ENCODE results near the gene MAPKBP1.

MAPKBP1 gene

DNA sequence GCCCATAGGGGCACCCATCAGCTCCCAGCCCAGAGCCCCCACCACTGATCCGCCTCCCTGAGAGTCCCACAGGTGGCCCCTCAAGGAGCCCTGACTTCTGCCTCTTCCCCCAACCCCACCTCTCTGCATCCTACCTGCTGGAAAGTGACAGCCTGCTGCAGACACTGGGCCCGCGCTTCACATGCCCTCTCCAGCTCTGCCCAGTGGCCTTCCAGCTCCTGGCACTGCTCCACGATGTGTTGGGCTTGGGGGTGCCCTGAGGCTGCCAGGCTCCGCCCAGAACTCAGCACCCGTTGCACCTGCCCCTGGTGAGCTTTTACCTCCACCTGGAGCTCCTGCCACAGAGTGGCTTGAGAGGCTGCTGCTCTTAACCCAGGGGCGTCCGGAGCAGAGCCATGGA is 99.4 kb downstream of the MAPKBP1 start:
- no peak for DNase-seq

DNA sequence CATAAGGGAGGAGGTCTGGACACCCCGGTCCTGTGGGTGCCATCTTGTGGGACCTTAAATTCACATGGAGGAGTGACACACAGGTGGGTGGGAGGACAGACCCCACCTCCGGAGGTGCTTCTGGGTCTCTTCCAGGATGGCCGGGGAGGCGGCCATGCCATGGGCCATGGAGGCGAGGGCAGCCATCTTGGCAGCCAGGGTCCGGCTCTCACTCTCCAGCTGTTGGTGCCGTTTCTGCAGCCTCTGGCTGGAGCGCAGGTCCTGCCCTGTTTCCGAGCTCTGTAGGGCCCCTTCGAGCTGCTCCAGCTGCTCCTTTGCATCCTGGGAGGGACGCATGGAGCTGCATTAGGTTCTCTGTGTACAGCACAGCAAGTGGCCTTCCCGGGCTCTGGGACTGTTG is 100.5 kb downstream of the MAPKBP1 start:
- no peak for DNase-seq

DNA sequence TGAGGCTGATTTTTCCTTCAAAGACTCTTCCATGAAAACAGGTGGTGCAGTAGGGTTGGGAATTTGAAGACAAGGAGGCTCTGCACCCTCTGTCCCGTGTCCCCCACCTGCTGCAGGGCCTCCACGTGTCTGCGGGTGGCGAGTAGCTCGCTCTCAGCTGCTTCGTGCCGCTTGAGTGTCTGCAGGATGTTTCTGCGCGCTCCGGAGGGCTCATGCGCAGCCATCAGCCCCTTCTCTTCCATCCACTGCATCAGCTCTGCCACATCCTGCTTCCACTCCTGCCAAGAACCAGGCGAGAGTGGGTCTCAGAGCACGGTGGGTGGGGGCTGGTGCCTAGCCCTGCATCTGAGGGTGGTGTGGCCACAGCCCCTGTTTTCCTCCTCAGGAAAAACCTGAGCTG is 101.7 kb downstream of the MAPKBP1 start:
- DNase-seq = no peak

DNA sequence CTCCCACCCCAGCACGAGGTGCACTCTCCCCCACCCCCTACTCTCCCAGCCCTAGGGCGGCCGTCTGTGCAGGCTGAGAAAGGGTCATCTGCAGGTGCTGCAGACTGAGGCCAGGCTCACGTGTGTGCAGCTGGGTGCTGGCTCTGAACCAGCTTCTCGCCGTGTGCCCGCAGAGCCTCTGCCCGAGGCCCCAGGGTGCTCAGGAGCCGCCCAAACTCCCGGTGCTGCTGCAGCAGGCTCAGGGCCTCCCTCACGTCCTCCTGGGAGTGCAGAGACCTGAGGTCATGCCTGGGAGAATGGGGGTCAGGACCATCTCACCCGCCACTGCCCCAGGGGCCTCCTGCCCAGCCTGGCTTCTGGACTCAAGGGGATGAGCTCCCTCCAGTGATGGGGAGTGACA is 102.4 kb downstream of the MAPKBP1 start:
- no peak for DNase-seq
